Measurements from ENCODE around the gene ACSM2A.
"Not testable (repeated sequence)": the region's sequence is repeated elsewhere in the genome, so short reads cannot be mapped to it uniquely, and the experiment has no call there.

ACSM2A gene

GRCh38 chr16:20451364-20451763, at the start of gene ACSM2A:
TSS of gene ACSM2A (plus strand) at chr16:20451521. CDS start at chr16:20460115, 8,594 bp downstream.
- not testable (repeated sequence) for DNase-seq (ENCODE audit: low read depth in 4 of 4, low spot score in 1 of 4)

GRCh38 chr16:20402651-20403050, 48.7 kb upstream of the ACSM2A start:
- no peak for DNase-seq (ENCODE audit: low read depth in 4 of 4, low spot score in 1 of 4)

- DNase-seq (ENCODE audit: low read depth in 4 of 4, low spot score in 1 of 4), result no peak
Observed at GRCh38 chr16:20404637-20405036, 46.7 kb upstream of the ACSM2A start, which contains the start of gene PDILT. TSS of gene PDILT (minus strand) at chr16:20404737. CDS start at chr16:20399300, 5,437 bp downstream.

- DNase-seq (ENCODE audit: low read depth in 4 of 4, low spot score in 1 of 4), result no peak
Observed at GRCh38 chr16:20409398-20410120, 41.8 kb upstream of the ACSM2A start, which contains the start of gene ACSM5. TSS of gene ACSM5 (plus strand) at chr16:20409534. CDS start at chr16:20411485, 1,951 bp downstream.

- DNase-seq (ENCODE audit: low read depth in 4 of 4, low spot score in 1 of 4), result no peak
Observed at GRCh38 chr16:20410121-20410723, 41.1 kb upstream of the ACSM2A start.

- no peak for DNase-seq (ENCODE audit: low read depth in 4 of 4, low spot score in 1 of 4)
Observed at GRCh38 chr16:20411055-20411454, 40.3 kb upstream of the ACSM2A start.

GRCh38 chr16:20415541-20415940, 35.8 kb upstream of the ACSM2A start:
- DNase-seq (ENCODE audit: low read depth in 4 of 4, low spot score in 1 of 4), result no peak

- DNase-seq (ENCODE audit: low read depth in 4 of 4, low spot score in 1 of 4), result not testable (repeated sequence)
Observed at GRCh38 chr16:20419093-20419492, 32.2 kb upstream of the ACSM2A start.

GRCh38 chr16:20421748-20422147, 29.6 kb upstream of the ACSM2A start:
- DNase-seq (ENCODE audit: low read depth in 4 of 4, low spot score in 1 of 4), result not testable (repeated sequence)

GRCh38 chr16:20423772-20424128, 27.6 kb upstream of the ACSM2A start:
- DNase-seq (ENCODE audit: low read depth in 4 of 4, low spot score in 1 of 4), result not testable (repeated sequence)

GRCh38 chr16:20424129-20424866, 27.0 kb upstream of the ACSM2A start:
- DNase-seq (ENCODE audit: low read depth in 4 of 4, low spot score in 1 of 4), result no peak

GRCh38 chr16:20427401-20427797, 23.9 kb upstream of the ACSM2A start:
- not testable (repeated sequence) for DNase-seq (ENCODE audit: low read depth in 4 of 4, low spot score in 1 of 4)

- not testable (repeated sequence) for DNase-seq (ENCODE audit: low read depth in 4 of 4, low spot score in 1 of 4)
Observed at GRCh38 chr16:20429499-20429898, 21.8 kb upstream of the ACSM2A start.

GRCh38 chr16:20430480-20430879, 20.8 kb upstream of the ACSM2A start:
- not testable (repeated sequence) for DNase-seq (ENCODE audit: low read depth in 4 of 4, low spot score in 1 of 4)

GRCh38 chr16:20430948-20431347, 20.4 kb upstream of the ACSM2A start:
- no peak for DNase-seq (ENCODE audit: low read depth in 4 of 4, low spot score in 1 of 4)

- DNase-seq (ENCODE audit: low read depth in 4 of 4, low spot score in 1 of 4), result not testable (repeated sequence)
Observed at GRCh38 chr16:20438950-20439349, 12.4 kb upstream of the ACSM2A start.

GRCh38 chr16:20439820-20440231, 11.5 kb upstream of the ACSM2A start:
- DNase-seq (ENCODE audit: low read depth in 4 of 4, low spot score in 1 of 4), result not testable (repeated sequence)

- DNase-seq (ENCODE audit: low read depth in 4 of 4, low spot score in 1 of 4), result not testable (repeated sequence)
Observed at GRCh38 chr16:20440731-20441130, 10.6 kb upstream of the ACSM2A start.

GRCh38 chr16:20441191-20441590, 10.1 kb upstream of the ACSM2A start:
- DNase-seq (ENCODE audit: low read depth in 4 of 4, low spot score in 1 of 4), result no peak

GRCh38 chr16:20441859-20442258, 9.5 kb upstream of the ACSM2A start:
- not testable (repeated sequence) for DNase-seq (ENCODE audit: low read depth in 4 of 4, low spot score in 1 of 4)

GRCh38 chr16:20446652-20447393, 4.5 kb upstream of the ACSM2A start:
- not testable (repeated sequence) for DNase-seq (ENCODE audit: low read depth in 4 of 4, low spot score in 1 of 4)
